ENCODE data around the gene CD72. TPM values are rescaled to one million over a fixed set of nuclear protein-coding genes. Genes with fewer than 3 reads are reported as not detected.

The CD72 gene
- total RNA-seq, 1 experiment from 2014 or later = 0.95 TPM

GRCh38 chr9:35603986-35604577 lies 14.1 kb downstream of the CD72 start:
- intact Hi-C loops (cut with micrococcal nuclease; ENCODE audit: unreplicated experiment) = loop anchor here (1.0 to 5.0 kb wide), 5 partner anchors 42 to 492 kb away; partner anchors contain the start of genes CREB3 and TLN1
- Histone ChIP-seq H3K4me3 (ENCODE audit: low read depth, low read length) (peak overlapping the region; percentile 92), H3K36me3 (ENCODE audit: control insufficient read depth, insufficient read depth, low read length) (no peaks in the 10 kb centered on the region), H3K9me3 (no peaks in the 10 kb centered on the region), H3K4me1 (peaks cover 16% of the 10 kb centered on the region), H3K27me3 (replicated peaks; ENCODE audit: control insufficient read depth, insufficient read depth, low read length) (no peaks in the 10 kb centered on the region)
- H3K36me3 Mint-ChIP-seq (ENCODE audit: insufficient read depth, unreplicated experiment) = peaks cover 17% of the 10 kb centered on the region
- peak overlapping the region; percentile 99 for H3K27ac Mint-ChIP-seq (ENCODE audit: unreplicated experiment)
- H3K4me3 Mint-ChIP-seq (ENCODE audit: unreplicated experiment) = peak overlapping the region; percentile 99
- peak; percentile 99 to 100 for DNase-seq
- H3K4me1 Mint-ChIP-seq (ENCODE audit: low read depth, unreplicated experiment) = peaks cover 23% of the 10 kb centered on the region
- no peaks in the 10 kb centered on the region for H3K27me3 Mint-ChIP-seq (ENCODE audit: insufficient read depth, unreplicated experiment)
- H3K9me3 Mint-ChIP-seq (ENCODE audit: unreplicated experiment) = no peaks in the 10 kb centered on the region
- ChIA-PET POLR2A (interaction anchor here (0.5 to 1.6 kb wide), 9 partner anchors 16 to 128 kb away, joined by 3 to 10 read pairs (median 5); partner anchors contain the start of genes ARHGEF39, CCDC107, CREB3 and RMRP), CTCF (interaction anchor here (0.6 to 1.3 kb wide), 22 partner anchors 9 to 443 kb away, joined by 3 to 24 read pairs (median 4); partner anchors contain the start of genes ARHGEF39, CCDC107, CREB3 and FAM221B)
- TF ChIP-seq, protein P1, sequence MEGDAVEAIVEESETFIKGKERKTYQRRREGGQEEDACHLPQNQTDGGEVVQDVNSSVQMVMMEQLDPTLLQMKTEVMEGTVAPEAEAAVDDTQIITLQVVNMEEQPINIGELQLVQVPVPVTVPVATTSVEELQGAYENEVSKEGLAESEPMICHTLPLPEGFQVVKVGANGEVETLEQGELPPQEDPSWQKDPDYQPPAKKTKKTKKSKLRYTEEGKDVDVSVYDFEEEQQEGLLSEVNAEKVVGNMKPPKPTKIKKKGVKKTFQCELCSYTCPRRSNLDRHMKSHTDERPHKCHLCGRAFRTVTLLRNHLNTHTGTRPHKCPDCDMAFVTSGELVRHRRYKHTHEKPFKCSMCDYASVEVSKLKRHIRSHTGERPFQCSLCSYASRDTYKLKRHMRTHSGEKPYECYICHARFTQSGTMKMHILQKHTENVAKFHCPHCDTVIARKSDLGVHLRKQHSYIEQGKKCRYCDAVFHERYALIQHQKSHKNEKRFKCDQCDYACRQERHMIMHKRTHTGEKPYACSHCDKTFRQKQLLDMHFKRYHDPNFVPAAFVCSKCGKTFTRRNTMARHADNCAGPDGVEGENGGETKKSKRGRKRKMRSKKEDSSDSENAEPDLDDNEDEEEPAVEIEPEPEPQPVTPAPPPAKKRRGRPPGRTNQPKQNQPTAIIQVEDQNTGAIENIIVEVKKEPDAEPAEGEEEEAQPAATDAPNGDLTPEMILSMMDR (IDR thresholded peaks at IDR 0.05; ENCODE audit: insufficient read depth in 1 of 2, low read depth in 1 of 2, low read length in 1 of 2, severe bottlenecking in 1 of 2, unreplicated experiment in 1 of 2) = peak; percentile 78 to 83
- BruUV-seq (replicated peaks) = no TSS peak

DNA sequence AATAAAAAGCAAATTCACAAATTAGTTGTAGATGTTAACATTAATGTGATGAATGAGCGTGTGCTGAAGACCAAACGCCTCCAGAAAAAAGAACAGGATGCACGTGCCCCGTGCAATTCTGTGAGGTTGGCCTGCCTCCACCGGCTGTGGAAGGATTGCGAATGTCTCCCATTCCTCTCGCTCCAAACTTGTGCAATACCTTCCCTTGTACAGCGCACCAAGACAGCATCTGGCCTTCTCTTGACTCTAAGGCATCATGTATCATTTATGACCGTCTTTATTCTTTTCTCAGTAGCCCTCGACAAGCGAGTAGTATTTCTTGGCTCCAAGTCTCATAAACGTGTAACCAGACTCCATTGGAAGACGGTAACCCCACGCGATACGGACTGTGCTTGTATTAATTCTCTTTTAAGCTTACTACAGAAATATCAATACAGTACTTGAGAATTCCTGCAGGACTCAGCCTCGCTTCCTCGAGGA lies 14.7 kb downstream of the CD72 start:
- Mint-ChIP-seq H3K36me3 (ENCODE audit: insufficient read depth, unreplicated experiment) (peaks cover 17% of the 10 kb centered on the region), H3K27me3 (ENCODE audit: insufficient read depth, unreplicated experiment) (no peaks in the 10 kb centered on the region), H3K4me3 (ENCODE audit: unreplicated experiment) (peak overlapping the region; percentile 99), H3K9me3 (ENCODE audit: unreplicated experiment) (no peaks in the 10 kb centered on the region), H3K27ac (ENCODE audit: unreplicated experiment) (peak overlapping the region; percentile 99), H3K4me1 (ENCODE audit: low read depth, unreplicated experiment) (peaks cover 23% of the 10 kb centered on the region)
- no peaks in the 10 kb centered on the region for H3K27me3 ChIP-seq (replicated peaks; ENCODE audit: control insufficient read depth, insufficient read depth, low read length)
- peak overlapping the region; percentile 48 for H3K4me3 ChIP-seq (ENCODE audit: low read depth, low read length)
- POLR2A ChIA-PET = interaction anchor here (0.5 to 1.6 kb wide), 9 partner anchors 16 to 129 kb away, joined by 3 to 10 read pairs (median 5); partner anchors contain the start of genes ARHGEF39, CCDC107, CREB3 and RMRP
- intact Hi-C loops (cut with micrococcal nuclease; ENCODE audit: unreplicated experiment) = loop anchor here (5.0 kb wide), 2 partner anchors 41 to 491 kb away; a partner anchor contains a TSS
- CTCF ChIA-PET = interaction anchor here (0.6 to 1.3 kb wide), 21 partner anchors 9 to 442 kb away, joined by 3 to 24 read pairs (median 4); partner anchors contain the start of genes ARHGEF39, CCDC107, CREB3 and FAM221B
- peak; percentile 65 to 69 for DNase-seq
- no peaks in the 10 kb centered on the region for H3K36me3 ChIP-seq (ENCODE audit: control insufficient read depth, insufficient read depth, low read length)
- BruUV-seq (replicated peaks) = TSS peak; percentile 90
- TF ChIP-seq, protein P1 (IDR thresholded peaks at IDR 0.05; ENCODE audit: insufficient read depth in 1 of 2, low read depth in 1 of 2, low read length in 1 of 2, severe bottlenecking in 1 of 2, unreplicated experiment in 1 of 2) = no peak
- peaks cover 21% of the 10 kb centered on the region for H3K4me1 ChIP-seq
- no peaks in the 10 kb centered on the region for H3K9me3 ChIP-seq

DNA sequence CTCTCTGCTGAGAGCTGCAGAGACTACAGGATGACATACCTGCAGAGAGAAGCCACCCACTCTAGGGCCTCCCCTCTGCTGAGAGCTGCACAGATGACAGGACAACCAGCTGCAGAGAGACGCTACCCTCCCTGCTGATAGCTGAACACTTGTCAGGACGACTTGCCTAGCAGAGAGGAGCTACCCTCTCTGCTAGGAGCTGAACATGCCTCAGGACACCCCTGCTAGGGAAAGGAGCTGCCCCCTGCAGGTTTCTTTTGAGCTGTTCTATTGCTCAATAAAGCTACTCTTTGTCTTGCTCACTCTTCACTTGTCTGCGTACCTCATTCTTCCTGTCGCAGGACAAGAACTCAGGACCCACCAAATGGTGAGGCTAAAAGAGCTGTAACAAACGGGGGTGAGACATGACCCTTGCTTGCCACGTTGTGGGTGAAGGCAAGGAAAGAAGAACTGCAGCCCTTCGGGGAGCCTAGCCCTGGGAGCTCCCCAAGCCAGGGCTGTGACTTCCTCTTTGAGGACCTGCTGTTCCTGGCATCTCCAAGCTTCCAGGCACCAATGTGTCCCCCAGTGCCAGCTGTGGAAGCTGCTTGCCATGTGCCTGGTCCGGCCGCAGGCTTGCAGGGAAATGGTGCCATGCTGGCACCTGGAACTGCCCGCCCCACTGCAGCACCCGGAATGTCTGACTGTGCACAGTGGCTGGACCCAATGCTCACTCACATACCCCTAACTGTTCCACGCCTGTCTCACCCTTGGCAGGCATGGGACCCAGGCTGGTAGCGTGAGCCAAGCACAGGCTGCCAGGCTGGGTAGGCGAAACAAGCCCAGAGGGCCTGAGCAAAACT lies 18.2 kb downstream of the CD72 start:
- POLR2A ChIA-PET = no interaction called here
- no TSS peak for BruUV-seq (replicated peaks)

More for the DNA sequence above, 18.2 kb downstream of the CD72 start:
- Histone ChIP-seq H3K27me3 (replicated peaks; ENCODE audit: control insufficient read depth, insufficient read depth, low read length) (no peaks in the 10 kb centered on the region), H3K4me3 (ENCODE audit: low read depth, low read length) (no peak overlapping the region), H3K9me3 (no peaks in the 10 kb centered on the region), H3K4me1 (peaks cover 18% of the 10 kb centered on the region), H3K36me3 (ENCODE audit: control insufficient read depth, insufficient read depth, low read length) (no peaks in the 10 kb centered on the region)
- peak in 1 of 2 experiments; percentile 15 for DNase-seq
- Mint-ChIP-seq H3K9me3 (ENCODE audit: unreplicated experiment) (no peaks in the 10 kb centered on the region), H3K4me1 (ENCODE audit: low read depth, unreplicated experiment) (peaks cover 15% of the 10 kb centered on the region), H3K27ac (ENCODE audit: unreplicated experiment) (no peak overlapping the region), H3K27me3 (ENCODE audit: insufficient read depth, unreplicated experiment) (no peaks in the 10 kb centered on the region), H3K36me3 (ENCODE audit: insufficient read depth, unreplicated experiment) (peaks cover 10% of the 10 kb centered on the region), H3K4me3 (ENCODE audit: unreplicated experiment) (no peak overlapping the region)
- intact Hi-C loops (cut with micrococcal nuclease; ENCODE audit: unreplicated experiment) = loop anchor here (5.0 kb wide), 2 partner anchors 38 to 488 kb away; a partner anchor contains a TSS
- TF ChIP-seq, protein P1 (IDR thresholded peaks at IDR 0.05; ENCODE audit: insufficient read depth in 1 of 2, low read depth in 1 of 2, low read length in 1 of 2, severe bottlenecking in 1 of 2, unreplicated experiment in 1 of 2) = peak in 1 of 2 experiments; percentile 4
- CTCF ChIA-PET = interaction anchor here (0.7 to 1.6 kb wide), 6 partner anchors 11 to 110 kb away, joined by 3 to 5 read pairs (median 4); partner anchors contain the start of gene RUSC2

All from Caco-2 (cell line).